NCI-H82 (cell line): ENCODE data around the gene RNH1.

Source experiments
- DNase-seq: peaks from one replicate; lab custom pipeline; 2025; lab: John Stamatoyannopoulos, UW

RNH1 gene

DNA sequence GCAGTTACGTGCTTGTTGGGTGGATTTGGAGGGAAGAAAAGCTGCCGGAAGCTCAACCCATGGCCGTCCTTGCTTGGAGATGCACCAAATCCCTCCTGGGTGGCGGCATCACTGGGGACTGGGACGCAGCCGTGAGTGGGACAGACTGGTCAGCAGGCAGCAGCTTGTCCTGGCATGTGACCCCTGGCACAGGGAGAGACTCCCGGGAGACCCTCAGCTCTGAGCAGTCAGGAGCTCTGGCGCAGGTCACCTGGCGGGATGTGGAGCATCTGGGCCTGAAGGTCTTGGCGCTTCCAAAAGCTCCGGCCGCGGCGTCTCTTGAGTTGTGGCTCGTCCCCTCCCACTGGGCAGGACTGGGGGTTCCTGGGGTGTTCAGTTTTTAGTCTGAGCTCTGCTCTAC lies 30.6 kb downstream of the RNH1 start:
- no peak for DNase-seq

GRCh38 chr11:475941-476340 lies 31.1 kb downstream of the RNH1 start:
- DNase-seq: no peak

GRCh38 chr11:474914-475506 lies 32.0 kb downstream of the RNH1 start:
- DNase-seq: no peak

DNA sequence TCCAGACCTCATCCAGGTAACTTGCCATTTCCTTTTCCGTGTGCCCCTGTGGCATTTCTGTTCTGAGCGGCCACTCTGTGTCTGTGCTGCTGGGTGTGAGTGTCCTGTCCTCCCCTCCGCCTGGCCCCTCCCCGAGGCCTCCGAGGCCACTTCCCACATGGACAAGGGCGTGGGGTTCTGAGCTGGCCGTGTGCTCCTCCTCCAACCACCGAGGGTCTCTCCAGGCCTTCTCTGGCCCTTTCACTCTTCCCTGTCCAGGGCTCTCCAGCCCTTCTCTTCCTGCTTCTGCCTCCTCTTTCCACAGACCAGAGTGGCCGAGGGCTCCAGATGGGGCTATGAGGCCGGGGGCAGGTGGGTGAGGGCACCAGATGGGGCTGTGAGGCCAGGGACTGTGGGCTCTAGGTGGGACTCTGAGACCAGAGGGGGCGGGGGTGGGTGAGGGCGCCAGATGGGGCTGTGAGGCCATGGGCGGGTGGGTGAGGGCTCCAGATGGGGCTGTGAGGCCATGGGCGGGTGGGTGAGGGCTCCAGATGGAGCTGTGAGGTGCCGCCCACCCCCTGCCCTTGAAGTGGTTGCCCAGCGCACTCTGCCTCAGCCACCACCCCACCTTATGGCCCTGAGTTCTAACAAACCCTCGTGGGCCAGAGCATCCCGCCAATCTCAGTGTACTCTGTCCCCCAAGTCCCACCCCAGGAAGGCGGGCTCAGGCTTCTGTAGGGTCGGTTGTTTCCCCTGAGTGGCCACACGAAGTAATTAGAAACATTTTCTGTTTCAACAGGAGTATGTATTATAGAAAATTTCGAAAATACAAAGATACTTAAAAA lies 32.9 kb downstream of the RNH1 start:
- DNase-seq: peak; percentile 95

DNA sequence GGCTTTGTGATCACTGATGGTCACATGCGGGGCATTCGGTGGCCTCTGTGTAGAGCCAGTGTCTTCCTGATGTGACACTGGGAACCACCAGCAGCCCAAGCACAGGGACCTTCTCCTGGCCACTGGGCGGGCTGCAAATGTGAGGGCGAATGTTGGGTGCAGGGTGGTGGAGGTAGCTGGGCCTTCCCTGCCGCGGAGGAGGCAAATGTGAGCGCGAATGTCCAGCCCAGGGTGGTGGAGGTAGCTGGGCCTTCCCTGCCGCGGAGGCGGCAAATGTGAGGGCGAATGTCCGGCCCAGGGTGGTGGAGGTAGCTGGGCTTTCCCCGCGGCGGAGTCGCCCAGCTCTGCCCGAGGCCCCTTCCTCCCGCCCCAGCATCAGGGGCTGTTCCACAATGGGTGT lies 33.6 kb downstream of the RNH1 start:
- no peak for DNase-seq

GRCh38 chr11:472816-473215 lies 34.2 kb downstream of the RNH1 start:
- no peak for DNase-seq

DNA sequence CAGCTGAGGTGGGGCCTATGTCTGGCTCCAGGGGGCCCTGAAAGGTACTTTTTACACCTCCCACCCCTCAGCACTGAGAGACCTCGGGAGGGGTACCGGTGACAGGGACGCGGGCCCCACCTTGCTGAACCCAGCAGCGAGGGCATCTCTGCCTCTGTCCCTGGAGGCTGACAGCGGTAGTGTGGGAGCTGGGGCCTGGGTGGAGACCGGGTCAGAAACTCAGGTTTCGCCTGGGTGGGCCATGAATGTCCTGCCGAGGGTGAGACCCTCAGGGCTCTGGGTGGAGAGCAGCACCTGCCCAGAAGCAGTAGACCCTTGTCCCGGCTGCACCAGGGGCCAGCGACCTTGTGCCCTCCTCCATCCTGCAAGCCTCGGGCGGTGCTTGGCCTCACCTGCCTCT lies 34.8 kb downstream of the RNH1 start:
- DNase-seq: no peak

DNA sequence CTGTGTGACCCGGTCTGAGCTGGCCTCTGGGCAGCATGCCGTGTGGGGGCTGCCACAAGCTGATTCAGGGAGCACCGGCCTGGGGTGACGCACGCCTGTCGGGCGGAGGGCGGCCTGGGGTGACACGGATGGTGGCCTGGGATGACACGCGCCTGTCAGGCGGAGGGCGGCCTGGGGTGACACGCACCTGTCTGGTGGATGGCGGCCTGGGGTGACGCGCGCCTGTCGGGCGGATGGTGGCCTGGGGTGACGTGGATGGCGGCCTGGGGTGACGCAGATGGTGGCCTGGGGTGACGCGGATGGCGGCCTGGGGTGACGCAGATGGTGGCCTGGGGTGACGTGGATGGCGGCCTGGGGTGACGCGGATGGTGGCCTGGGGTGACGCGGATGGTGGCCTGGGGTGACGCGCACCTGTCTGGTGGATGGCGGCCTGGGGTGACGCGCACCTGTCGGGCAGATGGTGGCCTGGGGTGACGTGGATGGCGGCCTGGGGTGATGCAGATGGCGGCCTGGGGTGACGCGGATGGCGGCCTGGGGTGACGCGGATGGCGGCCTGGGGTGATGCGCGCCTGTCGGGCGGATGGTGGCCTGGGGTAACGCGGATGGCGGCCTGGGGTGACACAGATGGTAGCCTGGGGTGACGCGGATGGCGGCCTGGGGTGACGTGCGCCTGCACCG lies 35.4 kb downstream of the RNH1 start:
- no peak for DNase-seq

GRCh38 chr11:469684-470560 lies 37.1 kb downstream of the RNH1 start:
- DNase-seq: no peak

DNA sequence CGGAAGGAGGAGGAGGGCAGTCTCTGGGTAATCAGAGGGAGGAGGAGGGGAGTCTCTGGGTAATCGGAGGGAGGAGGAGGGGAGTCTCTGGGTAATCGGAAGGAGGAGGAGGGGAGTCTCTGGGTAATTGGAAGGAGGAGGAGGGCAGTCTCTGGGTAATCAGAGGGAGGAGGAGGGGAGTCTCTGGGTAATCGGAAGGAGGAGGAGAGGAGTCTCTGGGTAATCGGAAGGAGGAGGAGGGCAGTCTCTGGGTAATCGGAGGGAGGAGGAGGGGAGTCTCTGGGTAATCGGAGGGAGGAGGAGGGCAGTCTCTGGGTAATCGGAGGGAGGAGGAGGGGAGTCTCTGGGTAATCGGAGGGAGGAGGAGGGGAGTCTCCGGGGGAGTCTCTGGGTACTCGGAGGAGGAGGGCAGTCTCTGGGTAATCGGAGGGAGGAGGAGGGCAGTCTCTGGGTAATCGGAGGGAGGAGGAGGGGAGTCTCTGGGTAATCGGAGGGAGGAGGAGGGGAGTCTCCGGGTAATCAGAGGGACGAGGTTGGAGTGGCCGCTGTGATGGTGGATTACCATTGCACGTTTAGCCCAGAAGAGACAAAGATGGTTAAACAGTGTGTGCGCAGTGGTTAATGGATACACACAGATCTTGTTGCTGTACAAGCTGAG lies 37.9 kb downstream of the RNH1 start:
- peak; percentile 15 for DNase-seq

DNA sequence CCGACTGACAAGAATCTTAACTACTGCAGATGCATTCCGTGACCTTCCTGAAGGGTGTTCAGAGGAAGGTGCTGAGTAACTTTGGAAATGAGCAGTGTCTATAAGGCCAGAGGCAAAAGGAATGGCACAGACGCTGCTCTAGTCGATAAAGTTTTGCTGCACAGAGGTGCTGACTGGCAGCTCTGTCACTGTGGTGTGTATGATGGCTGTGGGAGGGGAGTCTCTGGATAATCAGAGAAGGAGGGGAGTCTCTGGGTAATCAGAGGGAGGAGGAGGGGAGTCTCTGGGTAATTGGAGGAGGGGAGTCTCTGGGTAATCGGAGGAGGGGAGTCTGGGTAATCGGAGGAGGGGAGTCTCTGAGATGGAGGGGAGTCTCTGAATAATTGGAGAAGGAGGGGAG lies 38.5 kb downstream of the RNH1 start:
- DNase-seq: peak; percentile 35

DNA sequence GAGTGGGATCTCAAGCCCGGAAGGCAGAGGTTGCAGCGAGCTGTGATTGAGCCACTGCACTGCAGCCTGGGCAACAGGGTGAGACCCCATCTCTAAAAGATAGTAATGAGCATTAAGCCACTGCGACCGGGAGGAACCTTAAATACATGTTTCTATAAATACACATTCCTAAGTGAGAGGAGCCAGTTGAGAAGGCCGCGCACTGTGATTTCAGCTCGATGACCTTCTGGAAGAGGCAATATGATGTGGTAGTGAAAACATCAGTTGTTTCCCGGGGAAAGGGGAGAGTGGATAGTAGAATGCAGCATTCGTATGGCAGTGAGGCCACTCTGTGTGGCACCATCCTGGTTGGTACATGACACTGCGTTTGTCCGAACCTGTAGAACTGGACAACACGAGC lies 39.0 kb downstream of the RNH1 start:
- DNase-seq: no peak

GRCh38 chr11:465896-466530 lies 41.0 kb downstream of the RNH1 start:
- DNase-seq: no peak

DNA sequence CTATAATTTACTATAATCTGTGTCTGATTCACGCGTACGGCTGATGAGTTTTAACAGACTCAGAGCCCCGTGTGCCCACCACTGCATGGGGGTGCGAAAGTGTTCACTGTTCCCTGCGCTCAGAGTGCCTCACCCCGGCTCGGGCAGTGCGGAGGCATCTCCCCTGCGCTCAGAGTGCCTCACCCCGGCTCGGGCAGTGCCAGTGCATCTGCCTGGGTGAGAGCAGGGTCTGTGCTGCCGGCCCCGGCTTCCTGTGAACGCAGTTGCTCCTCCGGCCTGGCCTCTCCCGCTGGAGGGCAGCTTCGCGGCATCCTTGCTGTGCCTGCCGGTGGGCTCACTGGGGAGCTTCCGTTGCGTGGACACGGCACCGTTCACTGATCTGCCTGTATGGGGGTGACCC lies 42.7 kb downstream of the RNH1 start:
- no peak for DNase-seq

DNA sequence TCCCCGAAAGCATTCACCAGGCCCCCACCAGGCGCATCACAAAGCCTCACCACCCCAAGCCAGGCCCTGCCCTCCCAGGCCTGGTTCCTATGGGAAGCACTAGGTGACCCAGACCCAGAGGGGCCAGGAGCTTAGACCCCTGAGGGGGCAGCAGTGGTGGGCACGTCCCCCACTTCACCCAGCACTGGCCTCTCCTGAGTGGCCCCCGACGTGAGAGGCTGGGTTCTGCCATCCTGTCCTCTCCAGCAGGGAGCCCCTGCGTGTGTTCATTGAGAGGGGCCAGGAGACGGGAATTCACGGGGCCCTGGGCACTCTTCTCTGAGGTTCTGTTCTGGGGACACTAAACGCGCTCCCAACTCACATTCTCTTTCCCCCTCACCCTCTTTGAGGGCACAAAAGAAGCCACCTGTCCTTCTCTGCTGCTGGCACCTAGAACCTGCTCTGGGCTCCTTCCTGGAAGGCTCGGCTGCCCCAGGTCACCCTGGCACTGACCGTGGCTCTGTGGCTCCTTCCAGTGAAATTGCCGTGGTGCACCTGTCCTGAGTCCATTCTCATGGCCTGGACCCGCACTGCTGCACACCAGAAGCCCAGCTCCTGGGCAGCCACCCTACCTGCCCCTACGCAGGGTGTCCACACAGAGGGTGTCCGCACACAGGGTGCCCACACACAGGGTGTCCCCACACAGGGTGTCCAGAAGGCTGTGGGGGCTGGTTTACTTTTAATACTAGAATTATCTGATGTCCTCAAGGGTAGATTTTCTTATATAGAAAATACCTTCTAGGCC lies 44.7 kb downstream of the RNH1 start:
- DNase-seq: no peak

DNA sequence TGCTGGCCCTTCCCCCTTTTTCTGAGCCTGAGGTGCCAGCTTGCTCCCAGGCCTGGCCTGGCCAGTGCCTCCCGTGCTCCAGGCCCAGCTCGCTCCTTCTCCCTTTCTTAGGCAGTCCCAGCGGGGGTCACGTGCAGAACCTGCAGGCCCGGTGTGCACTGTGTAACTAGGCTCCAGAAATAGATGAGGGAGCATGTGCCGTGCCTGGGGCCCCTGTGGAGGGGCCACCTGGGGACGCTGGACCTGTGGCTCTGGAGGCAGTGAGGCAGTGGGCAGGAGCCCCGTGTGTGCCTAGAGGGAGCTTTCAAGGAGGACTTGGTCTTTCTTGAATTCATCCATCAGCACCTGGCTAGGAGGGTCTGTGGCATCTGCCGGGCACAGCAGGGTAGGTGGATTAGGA lies 45.4 kb downstream of the RNH1 start:
- DNase-seq: no peak

GRCh38 chr11:460331-461199 lies 46.5 kb downstream of the RNH1 start:
- no peak for DNase-seq

DNA sequence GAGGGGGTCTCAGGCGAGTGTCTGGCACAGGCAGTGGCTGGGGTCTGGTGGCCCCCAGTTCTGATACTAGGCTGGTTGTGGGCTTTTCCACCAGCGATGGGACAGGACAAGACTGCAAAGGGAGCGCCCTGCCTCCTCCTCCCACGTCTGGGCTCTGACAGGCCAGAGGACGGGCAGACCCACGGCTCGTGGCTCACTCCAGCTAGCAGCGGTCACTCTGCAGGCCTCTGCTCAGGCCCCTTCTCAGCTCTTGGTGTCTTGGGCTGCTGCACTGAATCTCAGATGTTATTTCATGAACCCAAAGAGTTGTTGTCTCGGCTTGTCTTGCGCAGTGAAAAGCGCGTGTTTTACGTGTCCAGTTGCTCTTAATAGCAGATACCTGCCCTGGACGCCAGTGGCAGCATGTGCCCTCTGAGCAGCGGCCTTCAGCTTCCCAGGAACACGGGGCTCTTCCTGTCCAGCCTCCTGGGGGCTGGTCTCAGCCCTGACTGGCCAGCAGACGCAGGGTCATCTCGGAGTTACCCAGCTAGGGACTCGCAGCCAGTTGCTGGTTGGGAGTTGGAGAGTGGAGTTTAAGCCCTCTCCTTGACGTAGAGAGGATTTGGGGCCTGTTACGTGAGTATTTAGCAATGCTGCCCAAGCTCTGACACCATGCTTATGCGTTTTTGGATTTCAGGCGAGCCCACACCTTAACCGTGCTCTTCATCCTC lies 47.4 kb downstream of the RNH1 start:
- DNase-seq: no peak
